Urinary bladder (tissue), 4 donors: ENCODE results near the gene PUSL1. TPM values are rescaled to one million over a fixed set of nuclear protein-coding genes. Genes with fewer than 3 reads are reported as not detected.
"Not testable (repeated sequence)": the region's sequence is repeated elsewhere in the genome, so short reads cannot be mapped to it uniquely, and the experiment has no call there.

ENCODE experiments used
- DNase-seq: peaks from one replicate; pipeline ENCODE4 v3.0.0-alpha.2; 2015; ENCODE audit errors: extremely low spot score
- H3K27ac ChIP-seq: one replicate; pipeline ENCODE4 v1.5.1; 2013; ENCODE audit warnings: low read depth, mild to moderate bottlenecking, moderate library complexity
- H3K36me3 ChIP-seq: one replicate; pipeline ENCODE4 v1.6.1; 2013; ENCODE audit warnings: mild to moderate bottlenecking, moderate library complexity; ENCODE audit not compliant: insufficient read depth
- H3K4me1 ChIP-seq: one replicate; pipeline ENCODE4 v1.6.1; 2013; ENCODE audit warnings: mild to moderate bottlenecking, moderate library complexity; ENCODE audit not compliant: insufficient read depth
- H3K4me3 ChIP-seq: one replicate; pipeline ENCODE4 v1.5.1; 2013; ENCODE audit warnings: low read depth, low read length
- WGBS: extraction: QIAGEN DNeasy Blood & Tissue Kit; methylation state at CpG from one replicate; pipeline ENCODE4 v1.1.7; 2013; 5-methylcytosine and 5-hydroxymethylcytosine counted together
- polyA plus RNA-seq: library from polyadenylated mRNA; stranded (reverse); fragments of 200-250 nt; gene quantifications from one replicate; pipeline ENCODE4 v1.2.3, GENCODE V29; 2013
- total RNA-seq: library from RNA; depleted of rRNA; stranded (reverse); fragments of >200 nt; gene quantifications from one replicate; pipeline ENCODE4 v1.2.3, GENCODE V29; 2014
- donor health status: healthy with polysubstance abuse.
- donor health status: healthy.

The PUSL1 gene
- total and polyA plus RNA-seq, 2 donors: 7.6 to 19.2 TPM

- Histone ChIP-seq H3K27ac (no peak overlapping the region), H3K36me3 (peaks cover 7% of the 10 kb centered on the region), H3K4me3 (no peak overlapping the region), H3K4me1 (peaks cover 2% of the 10 kb centered on the region)
- no peak for DNase-seq
- 92% methylated on average over 15 of the region's 15 CpGs for WGBS
These were observed 5.8 kb downstream of the PUSL1 start for GRCh38 chr1:1314237-1314586.

- DNase-seq: no peak
- peaks cover 2% of the 10 kb centered on the region for H3K4me1 ChIP-seq
- peaks cover 7% of the 10 kb centered on the region for H3K36me3 ChIP-seq
- WGBS: 88% methylated on average over 23 of the region's 23 CpGs
- no peak overlapping the region for H3K4me3 ChIP-seq
- H3K27ac ChIP-seq: no peak overlapping the region
These were observed 6.4 kb downstream of the PUSL1 start for GRCh38 chr1:1314678-1315335.

GRCh38 chr1:1315435-1315954, 7.1 kb downstream of the PUSL1 start:
- no peak for DNase-seq
- peaks cover 2% of the 10 kb centered on the region for H3K4me1 ChIP-seq
- peaks cover 7% of the 10 kb centered on the region for H3K36me3 ChIP-seq
- 50% methylated on average over 25 of the region's 26 CpGs for WGBS
- no peak overlapping the region for H3K4me3 ChIP-seq
- no peak overlapping the region for H3K27ac ChIP-seq

- 91% methylated on average over 8 of the region's 8 CpGs for WGBS
- not testable (repeated sequence) for H3K27ac ChIP-seq, H3K36me3 ChIP-seq, H3K4me3 ChIP-seq, H3K4me1 ChIP-seq, DNase-seq
These were observed 7.8 kb downstream of the PUSL1 start for GRCh38 chr1:1316199-1316598.

- WGBS: 87% methylated on average over 6 of the region's 6 CpGs
- Histone ChIP-seq H3K27ac (no peak overlapping the region), H3K36me3 (peaks cover 5% of the 10 kb centered on the region), H3K4me1 (peaks cover 2% of the 10 kb centered on the region), H3K4me3 (no peak overlapping the region)
- DNase-seq: no peak
These were observed 9.0 kb downstream of the PUSL1 start for GRCh38 chr1:1317420-1317819.

GRCh38 chr1:1318131-1318652, 9.8 kb downstream of the PUSL1 start:
- DNase-seq: peak; percentile 61
- Histone ChIP-seq H3K4me3 (no peak overlapping the region), H3K36me3 (peaks cover 2% of the 10 kb centered on the region), H3K27ac (no peak overlapping the region), H3K4me1 (peaks cover 2% of the 10 kb centered on the region)
- WGBS: 40% methylated on average over 9 of the region's 9 CpGs

- no peak for DNase-seq
- Histone ChIP-seq H3K27ac (peak overlapping the region; percentile 67), H3K36me3 (peaks cover 2% of the 10 kb centered on the region), H3K4me1 (peaks cover 2% of the 10 kb centered on the region), H3K4me3 (no peak overlapping the region)
- whole genome bisulfite sequencing: 91% methylated on average over 36 of the region's 36 CpGs
These were observed 10.6 kb downstream of the PUSL1 start for GRCh38 chr1:1318777-1319645.

GRCh38 chr1:1319646-1319941, 11.2 kb downstream of the PUSL1 start:
- Histone ChIP-seq H3K4me1 (peaks cover 2% of the 10 kb centered on the region), H3K4me3 (no peak overlapping the region), H3K36me3 (no peaks in the 10 kb centered on the region), H3K27ac (no peak overlapping the region)
- WGBS: 87% methylated on average over 13 of the region's 13 CpGs
- DNase-seq: no peak

GRCh38 chr1:1320666-1321448, 12.5 kb downstream of the PUSL1 start:
- peaks cover 2% of the 10 kb centered on the region for H3K4me1 ChIP-seq
- no peak for DNase-seq
- H3K36me3 ChIP-seq: no peaks in the 10 kb centered on the region
- WGBS: 72% methylated on average over 23 of the region's 23 CpGs
- H3K27ac ChIP-seq: no peak overlapping the region
- no peak overlapping the region for H3K4me3 ChIP-seq

GRCh38 chr1:1321477-1321876, 13.1 kb downstream of the PUSL1 start:
- no peaks in the 10 kb centered on the region for H3K36me3 ChIP-seq
- no peak overlapping the region for H3K4me3 ChIP-seq
- no peak overlapping the region for H3K27ac ChIP-seq
- 89% methylated on average over 8 of the region's 8 CpGs for WGBS
- peaks cover 2% of the 10 kb centered on the region for H3K4me1 ChIP-seq
- DNase-seq: no peak

GRCh38 chr1:1322418-1322817, 14.0 kb downstream of the PUSL1 start:
- peaks cover 2% of the 10 kb centered on the region for H3K4me1 ChIP-seq
- no peak for DNase-seq
- no peak overlapping the region for H3K27ac ChIP-seq
- no peak overlapping the region for H3K4me3 ChIP-seq
- WGBS: 82% methylated on average over 14 of the region's 14 CpGs
- H3K36me3 ChIP-seq: no peaks in the 10 kb centered on the region

GRCh38 chr1:1322952-1323351, 14.6 kb downstream of the PUSL1 start:
- H3K4me1 ChIP-seq: peaks cover 2% of the 10 kb centered on the region

GRCh38 chr1:1324084-1324523, 15.7 kb downstream of the PUSL1 start:
- H3K4me3 ChIP-seq: peak overlapping the region; percentile 82
- under 1% methylated on average over 41 of the region's 41 CpGs for WGBS
- H3K36me3 ChIP-seq: peaks cover 5% of the 10 kb centered on the region

More at GRCh38 chr1:1322952-1323351, 14.6 kb downstream of the PUSL1 start:
- DNase-seq: no peak
- H3K36me3 ChIP-seq: peaks cover 2% of the 10 kb centered on the region
- H3K27ac ChIP-seq: no peak overlapping the region
- 87% methylated on average over 10 of the region's 10 CpGs for WGBS
- no peak overlapping the region for H3K4me3 ChIP-seq

More at GRCh38 chr1:1324084-1324523, 15.7 kb downstream of the PUSL1 start:
- DNase-seq: no peak
- H3K27ac ChIP-seq: peak overlapping the region; percentile 74
- H3K4me1 ChIP-seq: no peaks in the 10 kb centered on the region
